Pons (tissue), 1 donor: ENCODE measurements around the gene PAQR4.

Source experiments
- DNase-seq: peaks from one replicate; pipeline ENCODE4 v3.0.0-alpha.2; 2016; ENCODE audit warnings: low spot score

PAQR4 gene

GRCh38 chr16:2964475-2965336, 4.4 kb upstream of the PAQR4 start:
- no peak for DNase-seq

- DNase-seq: no peak
Observed at GRCh38 chr16:2966043-2966807, 2.9 kb upstream of the PAQR4 start.

GRCh38 chr16:2966808-2967191, 2.3 kb upstream of the PAQR4 start:
- no peak for DNase-seq

- DNase-seq: no peak
Observed at GRCh38 chr16:2967211-2967631, 1.9 kb upstream of the PAQR4 start.

- DNase-seq: no peak
Observed at GRCh38 chr16:2967721-2968161, 1.4 kb upstream of the PAQR4 start.

- no peak for DNase-seq
Observed at GRCh38 chr16:2968368-2968737, 795 bp upstream of the PAQR4 start.

GRCh38 chr16:2969545-2970521, 685 bp downstream of the PAQR4 start:
- DNase-seq: peak; percentile 65

GRCh38 chr16:2970563-2970962, 1.4 kb downstream of the PAQR4 start:
- no peak for DNase-seq

- DNase-seq: no peak
Observed at GRCh38 chr16:2971134-2971984, 2.2 kb downstream of the PAQR4 start.

GRCh38 chr16:2971985-2972784, 3.0 kb downstream of the PAQR4 start:
- DNase-seq: no peak

GRCh38 chr16:2973093-2973492, 3.9 kb downstream of the PAQR4 start:
- peak; percentile 64 for DNase-seq

GRCh38 chr16:2973605-2974318, 4.6 kb downstream of the PAQR4 start:
- no peak for DNase-seq

GRCh38 chr16:2974319-2975056, 5.3 kb downstream of the PAQR4 start:
- DNase-seq: no peak

- DNase-seq: no peak
Observed at GRCh38 chr16:2975161-2975795, 6.1 kb downstream of the PAQR4 start.

GRCh38 chr16:2976201-2976600, 7.1 kb downstream of the PAQR4 start:
- no peak for DNase-seq

GRCh38 chr16:2976673-2977072, 7.5 kb downstream of the PAQR4 start:
- DNase-seq: no peak

GRCh38 chr16:2977440-2977839, 8.3 kb downstream of the PAQR4 start:
- peak; percentile 41 for DNase-seq

- DNase-seq: no peak
Observed at GRCh38 chr16:2979669-2980226, 10.6 kb downstream of the PAQR4 start.
